ENCODE data around the gene GIT2. TPM values are rescaled to one million over a fixed set of nuclear protein-coding genes. Genes with fewer than 3 reads are reported as not detected.

Gene GIT2
- total and polyA plus RNA-seq, 2 of the 13 experiments (the other 11 are each of a cell fraction or from before 2014, with no cell fraction given): 18.4 to 19.8 TPM

DNA sequence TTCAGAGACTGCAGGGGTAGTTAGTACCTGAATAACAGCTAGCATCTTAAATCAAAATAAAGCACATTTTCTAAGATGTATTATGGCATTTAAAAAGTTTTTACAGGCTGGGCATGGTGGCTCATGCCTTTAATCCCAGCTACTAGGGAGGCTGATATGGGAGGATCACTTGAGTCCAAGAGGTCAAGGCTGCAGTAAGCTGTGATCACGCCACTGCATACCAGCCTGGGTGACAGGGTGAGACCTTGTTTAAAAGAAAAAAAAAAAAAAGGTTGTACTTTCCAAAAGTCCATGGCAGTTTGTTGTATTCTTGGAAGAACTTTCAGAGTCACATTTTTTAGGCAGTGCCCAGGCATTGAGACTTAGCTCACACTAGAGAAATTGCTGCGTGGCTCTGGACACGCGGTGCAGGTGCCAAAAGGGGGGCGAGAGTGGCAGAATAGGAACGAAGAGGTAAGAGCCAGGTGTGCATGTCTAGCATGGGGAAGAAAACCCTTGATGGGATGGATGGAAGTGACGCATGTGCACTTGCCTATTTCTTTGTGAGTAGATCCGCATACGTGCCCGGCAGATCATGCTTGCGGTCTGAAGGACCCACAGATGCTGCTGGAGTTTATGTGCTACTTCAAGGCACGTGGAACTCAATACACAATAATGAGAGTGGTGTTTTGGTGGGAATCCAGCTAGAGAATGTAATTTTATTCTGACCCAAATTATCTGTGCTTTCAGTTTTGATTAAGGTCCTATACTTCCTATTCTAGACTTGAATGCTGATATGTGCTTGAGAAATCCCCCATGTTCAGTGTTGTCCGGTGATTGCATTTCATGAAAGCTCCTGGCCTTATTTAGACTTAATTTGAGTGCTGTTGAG is 14.9 kb upstream of the GIT2 start (continued):
- TF ChIP-seq, protein P1, sequence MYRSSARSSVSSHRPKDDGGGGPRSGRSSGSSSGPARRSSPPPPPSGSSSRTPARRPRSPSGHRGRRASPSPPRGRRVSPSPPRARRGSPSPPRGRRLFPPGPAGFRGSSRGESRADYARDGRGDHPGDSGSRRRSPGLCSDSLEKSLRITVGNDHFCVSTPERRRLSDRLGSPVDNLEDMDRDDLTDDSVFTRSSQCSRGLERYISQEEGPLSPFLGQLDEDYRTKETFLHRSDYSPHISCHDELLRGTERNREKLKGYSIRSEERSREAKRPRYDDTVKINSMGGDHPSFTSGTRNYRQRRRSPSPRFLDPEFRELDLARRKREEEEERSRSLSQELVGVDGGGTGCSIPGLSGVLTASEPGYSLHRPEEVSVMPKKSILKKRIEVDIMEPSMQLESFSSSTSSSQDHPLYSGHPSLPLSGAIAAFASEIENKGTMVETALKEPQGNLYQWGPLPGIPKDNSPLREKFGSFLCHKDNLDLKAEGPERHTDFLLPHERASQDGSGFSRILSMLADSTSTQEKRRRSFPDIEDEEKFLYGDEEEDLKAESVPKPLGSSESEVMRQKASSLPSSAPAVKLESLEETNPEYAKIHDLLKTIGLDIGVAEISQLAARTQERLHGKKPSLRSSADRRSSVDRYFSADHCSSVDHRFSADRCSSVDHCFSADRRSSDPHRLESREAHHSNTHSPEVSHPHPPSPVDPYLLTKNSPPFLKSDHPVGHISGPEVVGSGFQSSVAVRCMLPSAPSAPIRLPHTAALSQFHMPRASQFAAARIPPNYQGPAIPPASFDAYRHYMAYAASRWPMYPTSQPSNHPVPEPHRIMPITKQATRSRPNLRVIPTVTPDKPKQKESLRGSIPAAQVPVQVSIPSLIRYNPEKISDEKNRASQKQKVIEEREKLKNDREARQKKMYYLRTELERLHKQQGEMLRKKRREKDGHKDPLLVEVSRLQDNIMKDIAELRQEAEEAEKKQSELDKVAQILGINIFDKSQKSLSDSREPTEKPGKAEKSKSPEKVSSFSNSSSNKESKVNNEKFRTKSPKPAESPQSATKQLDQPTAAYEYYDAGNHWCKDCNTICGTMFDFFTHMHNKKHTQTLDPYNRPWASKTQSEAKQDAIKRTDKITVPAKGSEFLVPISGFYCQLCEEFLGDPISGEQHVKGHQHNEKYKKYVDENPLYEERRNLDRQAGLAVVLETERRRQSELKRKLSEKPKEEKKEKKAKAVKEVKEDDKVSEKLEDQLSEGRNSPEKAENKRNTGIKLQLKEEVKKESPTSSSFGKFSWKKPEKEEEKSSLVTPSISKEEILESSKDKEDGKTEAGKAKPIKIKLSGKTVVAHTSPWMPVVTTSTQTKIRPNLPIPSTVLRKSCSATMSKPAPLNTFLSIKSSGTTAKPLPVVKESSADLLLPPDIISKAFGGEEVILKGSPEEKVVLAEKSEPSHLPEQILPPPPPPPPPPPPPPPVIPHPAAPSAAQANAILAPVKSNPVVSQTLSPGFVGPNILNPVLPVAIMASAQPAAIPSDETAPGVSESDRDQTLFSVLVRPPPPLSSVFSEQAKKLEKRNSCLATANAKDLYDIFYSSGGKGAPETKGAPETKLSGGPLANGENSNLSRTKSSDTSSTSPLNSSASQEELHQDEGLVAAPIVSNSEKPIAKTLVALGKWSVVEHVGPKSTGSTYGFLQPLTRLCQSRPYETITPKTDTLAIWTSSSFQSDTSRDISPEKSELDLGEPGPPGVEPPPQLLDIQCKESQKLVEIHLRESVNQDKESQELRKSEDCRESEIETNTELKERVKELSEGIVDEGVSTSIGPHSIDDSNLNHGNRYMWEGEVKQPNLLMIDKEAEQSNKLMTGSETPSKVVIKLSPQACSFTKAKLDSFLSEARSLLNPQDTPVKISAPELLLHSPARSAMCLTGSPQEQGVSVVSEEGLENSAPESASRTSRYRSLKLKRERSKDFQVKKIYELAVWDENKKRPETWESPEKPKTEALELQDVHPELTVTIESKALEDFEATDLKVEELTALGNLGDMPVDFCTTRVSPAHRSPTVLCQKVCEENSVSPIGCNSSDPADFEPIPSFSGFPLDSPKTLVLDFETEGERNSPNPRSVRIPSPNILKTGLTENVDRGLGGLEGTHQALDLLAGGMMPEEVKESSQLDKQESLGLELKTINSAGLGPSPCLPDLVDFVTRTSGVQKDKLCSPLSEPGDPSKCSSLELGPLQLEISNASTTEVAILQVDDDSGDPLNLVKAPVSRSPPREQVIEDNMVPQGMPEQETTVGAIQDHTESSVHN (CRISPR knock-in tag; IDR thresholded peaks at IDR 0.05): peak; percentile 56; the same call in 1 of the 2 replicates
- TF ChIP-seq, protein P2, sequence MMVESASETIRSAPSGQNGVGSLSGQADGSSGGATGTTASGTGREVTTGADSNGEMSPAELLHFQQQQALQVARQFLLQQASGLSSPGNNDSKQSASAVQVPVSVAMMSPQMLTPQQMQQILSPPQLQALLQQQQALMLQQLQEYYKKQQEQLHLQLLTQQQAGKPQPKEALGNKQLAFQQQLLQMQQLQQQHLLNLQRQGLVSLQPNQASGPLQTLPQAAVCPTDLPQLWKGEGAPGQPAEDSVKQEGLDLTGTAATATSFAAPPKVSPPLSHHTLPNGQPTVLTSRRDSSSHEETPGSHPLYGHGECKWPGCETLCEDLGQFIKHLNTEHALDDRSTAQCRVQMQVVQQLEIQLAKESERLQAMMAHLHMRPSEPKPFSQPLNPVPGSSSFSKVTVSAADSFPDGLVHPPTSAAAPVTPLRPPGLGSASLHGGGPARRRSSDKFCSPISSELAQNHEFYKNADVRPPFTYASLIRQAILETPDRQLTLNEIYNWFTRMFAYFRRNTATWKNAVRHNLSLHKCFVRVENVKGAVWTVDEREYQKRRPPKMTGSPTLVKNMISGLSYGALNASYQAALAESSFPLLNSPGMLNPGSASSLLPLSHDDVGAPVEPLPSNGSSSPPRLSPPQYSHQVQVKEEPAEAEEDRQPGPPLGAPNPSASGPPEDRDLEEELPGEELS (CRISPR knock-in tag; IDR thresholded peaks at IDR 0.05): peak; percentile 37; the same call in 1 of the 2 replicates
- peak; percentile 96 for TF ChIP-seq TEAD3 (CRISPR knock-in tag; optimal IDR thresholded peaks at IDR 0.05; ENCODE audit: borderline replicate concordance)
- TF ChIP-seq, protein P3, sequence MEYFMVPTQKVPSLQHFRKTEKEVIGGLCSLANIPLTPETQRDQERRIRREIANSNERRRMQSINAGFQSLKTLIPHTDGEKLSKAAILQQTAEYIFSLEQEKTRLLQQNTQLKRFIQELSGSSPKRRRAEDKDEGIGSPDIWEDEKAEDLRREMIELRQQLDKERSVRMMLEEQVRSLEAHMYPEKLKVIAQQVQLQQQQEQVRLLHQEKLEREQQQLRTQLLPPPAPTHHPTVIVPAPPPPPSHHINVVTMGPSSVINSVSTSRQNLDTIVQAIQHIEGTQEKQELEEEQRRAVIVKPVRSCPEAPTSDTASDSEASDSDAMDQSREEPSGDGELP (IDR thresholded peaks at IDR 0.05; ENCODE audit: borderline replicate concordance, low read depth): no peak
- no peak for TF ChIP-seq ZNF563 (CRISPR knock-in tag; IDR thresholded peaks at IDR 0.05)
- TF ChIP-seq ZSCAN12 (CRISPR knock-in tag; IDR thresholded peaks at IDR 0.05): no peak
- TF ChIP-seq, protein P4, sequence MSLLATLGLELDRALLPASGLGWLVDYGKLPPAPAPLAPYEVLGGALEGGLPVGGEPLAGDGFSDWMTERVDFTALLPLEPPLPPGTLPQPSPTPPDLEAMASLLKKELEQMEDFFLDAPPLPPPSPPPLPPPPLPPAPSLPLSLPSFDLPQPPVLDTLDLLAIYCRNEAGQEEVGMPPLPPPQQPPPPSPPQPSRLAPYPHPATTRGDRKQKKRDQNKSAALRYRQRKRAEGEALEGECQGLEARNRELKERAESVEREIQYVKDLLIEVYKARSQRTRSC (CRISPR knock-in tag; IDR thresholded peaks at IDR 0.05; ENCODE audit: low read depth): no peak
- TF ChIP-seq, protein P5, sequence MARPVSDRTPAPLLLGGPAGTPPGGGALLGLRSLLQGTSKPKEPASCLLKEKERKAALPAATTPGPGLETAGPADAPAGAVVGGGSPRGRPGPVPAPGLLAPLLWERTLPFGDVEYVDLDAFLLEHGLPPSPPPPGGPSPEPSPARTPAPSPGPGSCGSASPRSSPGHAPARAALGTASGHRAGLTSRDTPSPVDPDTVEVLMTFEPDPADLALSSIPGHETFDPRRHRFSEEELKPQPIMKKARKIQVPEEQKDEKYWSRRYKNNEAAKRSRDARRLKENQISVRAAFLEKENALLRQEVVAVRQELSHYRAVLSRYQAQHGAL (CRISPR knock-in tag; IDR thresholded peaks at IDR 0.05; ENCODE audit: not compliant biosample characterization): no peak
- no peak for TF ChIP-seq EZH2 (conservative IDR thresholded peaks at IDR 0.05; ENCODE audit: low read depth, low read length)
- TF ChIP-seq MATR3 (CRISPR knock-in tag; IDR thresholded peaks at IDR 0.05): no peak
- TF ChIP-seq ZNF20 (CRISPR knock-in tag; IDR thresholded peaks at IDR 0.05): no peak
- TF ChIP-seq ZFAT (CRISPR knock-in tag; conservative IDR thresholded peaks at IDR 0.05): no peak
- no peak for TF ChIP-seq ZNF343 (CRISPR knock-in tag; IDR thresholded peaks at IDR 0.05)
- TF ChIP-seq ZNF256 (CRISPR knock-in tag; conservative IDR thresholded peaks at IDR 0.05): no peak
- TF ChIP-seq THAP11 (CRISPR knock-in tag; IDR thresholded peaks at IDR 0.05): no peak
- no peak for TF ChIP-seq ZNF496 (CRISPR knock-in tag; IDR thresholded peaks at IDR 0.05; ENCODE audit: insufficient replicate concordance)

Measured in HepG2 (cell line).